GM18508 (cell line): ENCODE measurements around the gene PNCK.
"Not testable (repeated sequence)": the region's sequence is repeated elsewhere in the genome, so short reads cannot be mapped to it uniquely, and the experiment has no call there.

Experiments used
- ATAC-seq: cut with Tn5 transposase; IDR thresholded peaks from one replicate; pipeline ENCODE4 v1.9.1; 2021; ENCODE audit warnings: moderate number of reproducible peaks; ENCODE audit not compliant: insufficient read depth, unreplicated experiment

Gene PNCK

DNA sequence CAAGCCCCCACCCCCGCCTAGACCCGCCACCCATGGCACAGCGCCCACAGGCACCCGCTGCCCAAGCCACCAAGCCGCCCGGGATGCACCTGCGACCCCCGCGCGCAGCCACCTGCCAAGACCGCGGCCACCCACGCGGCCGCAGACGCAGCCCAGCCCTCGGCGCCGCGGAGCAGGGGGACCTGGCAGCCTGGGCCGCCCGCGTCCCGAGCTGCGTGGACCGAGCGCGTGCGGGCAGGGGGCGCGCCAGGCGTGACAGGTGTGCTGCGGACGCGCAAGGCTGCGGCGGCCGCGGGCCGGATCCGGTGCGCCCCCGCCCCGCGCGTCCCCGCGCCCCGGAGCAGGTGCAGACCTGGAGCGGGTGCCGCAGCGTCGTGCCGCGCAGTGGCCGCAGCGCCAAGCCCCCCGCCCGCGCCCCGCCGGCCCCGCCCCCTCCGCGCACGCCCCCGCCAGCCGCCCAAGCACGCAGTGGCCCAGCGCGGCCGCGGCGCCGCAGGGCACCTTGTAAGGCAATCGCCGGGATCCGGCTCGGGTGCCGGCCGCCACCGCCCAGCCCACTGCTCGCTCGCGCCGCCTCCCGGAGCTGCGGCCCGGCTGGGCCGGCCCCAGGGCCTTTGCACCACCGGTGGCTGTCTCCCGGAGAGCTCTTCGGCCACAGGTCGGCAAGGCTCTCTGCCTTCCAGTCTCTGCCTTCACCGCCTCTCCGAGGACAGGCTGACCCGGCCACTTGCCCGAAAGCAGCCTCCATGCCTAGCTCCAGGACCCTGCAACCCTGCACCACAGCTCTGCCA is at the start of gene PNCK:
Gene PNCK (minus strand): TSS at position 386 of the 791 bp plus-strand sequence. CDS start 737 bp downstream, outside the sequence.
- no peak for ATAC-seq

DNA sequence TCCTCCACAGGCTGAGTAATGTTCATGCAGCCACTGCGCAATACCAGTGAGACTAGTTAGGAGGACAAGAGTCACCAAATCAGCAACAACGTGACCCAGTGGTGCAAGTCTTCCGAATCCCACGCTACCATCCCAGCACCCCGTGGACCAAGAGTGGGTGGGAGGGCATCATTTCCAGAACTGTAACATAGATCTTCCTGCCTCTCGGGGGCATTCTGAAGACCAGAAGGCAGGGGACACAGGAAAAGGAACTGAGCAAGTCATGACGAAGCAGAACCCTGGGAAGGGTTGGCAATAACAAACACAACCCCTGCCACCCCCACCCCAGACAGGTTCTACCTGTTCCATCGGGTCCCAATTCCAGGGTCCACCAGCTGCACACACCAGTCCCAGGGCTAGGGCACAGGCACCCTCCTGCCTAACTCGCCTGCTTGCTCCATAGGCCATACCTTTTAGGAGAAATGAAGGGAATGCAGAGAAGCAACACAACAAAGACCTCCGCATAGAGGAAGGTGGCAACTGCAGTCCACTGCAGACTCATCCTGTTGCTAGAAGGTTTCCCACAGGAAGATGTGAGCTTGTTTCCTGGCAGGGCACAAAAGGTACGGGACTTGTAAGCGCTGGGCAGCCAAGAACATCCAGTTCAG is 49.2 kb upstream of the PNCK start:
- no peak for ATAC-seq

DNA sequence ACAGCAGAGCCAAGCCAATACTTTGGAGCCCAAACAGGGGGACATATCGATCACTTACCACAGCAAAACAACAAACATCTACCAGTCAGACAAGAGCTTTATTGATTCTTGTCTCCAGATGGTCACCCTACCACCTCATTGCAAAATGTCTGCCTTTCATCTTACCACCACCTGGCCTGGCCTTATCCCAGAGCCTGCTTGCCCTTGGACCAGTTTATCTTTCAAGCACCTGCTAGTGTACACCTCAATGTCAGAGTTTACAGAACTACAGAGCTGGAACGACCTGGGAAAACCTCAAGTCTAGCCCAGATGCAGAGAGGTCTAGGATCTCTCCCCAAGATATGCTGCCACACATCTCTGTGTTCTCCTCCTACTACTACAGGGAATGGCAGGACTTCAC is 46.1 kb upstream of the PNCK start:
- ATAC-seq: no peak

DNA sequence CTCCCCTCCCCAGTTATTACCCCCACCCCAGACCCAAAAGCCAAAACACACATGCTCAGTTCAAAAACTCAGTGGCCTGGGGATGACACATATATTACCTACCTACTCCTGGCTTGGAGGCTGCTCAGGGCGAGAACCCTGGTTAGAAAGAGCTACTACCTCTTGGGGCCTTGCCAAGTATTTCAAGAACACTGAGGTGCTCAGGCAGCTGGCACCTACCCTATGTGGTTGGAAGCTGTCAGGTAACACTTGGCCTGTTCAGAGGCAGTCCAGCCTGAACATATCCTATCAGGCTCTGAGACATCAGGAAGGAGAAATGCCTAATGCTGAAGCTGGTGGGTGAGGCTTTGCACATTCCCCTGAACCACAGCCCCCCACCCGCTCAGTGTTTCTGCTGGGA is 45.6 kb upstream of the PNCK start:
- no peak for ATAC-seq

DNA sequence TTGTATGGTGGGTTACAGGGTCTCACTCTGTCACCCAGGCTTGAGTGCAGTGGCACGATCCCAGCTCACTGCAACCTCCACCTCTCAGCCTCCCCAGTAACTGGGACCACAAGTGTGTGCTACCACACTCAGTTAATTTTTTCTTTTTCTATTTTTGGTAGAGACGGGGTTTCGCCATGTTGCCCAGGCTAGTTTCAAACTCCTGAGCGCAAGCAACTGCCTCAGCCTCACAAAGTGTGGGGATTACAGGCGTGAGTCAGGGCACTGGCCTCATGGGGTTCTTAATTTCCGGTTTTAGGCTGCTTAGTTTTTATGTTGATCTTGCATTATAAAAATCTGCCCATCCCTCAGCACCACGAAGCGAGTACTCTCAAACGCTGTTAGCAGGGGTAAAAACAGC is 43.8 kb upstream of the PNCK start:
- ATAC-seq: no peak

DNA sequence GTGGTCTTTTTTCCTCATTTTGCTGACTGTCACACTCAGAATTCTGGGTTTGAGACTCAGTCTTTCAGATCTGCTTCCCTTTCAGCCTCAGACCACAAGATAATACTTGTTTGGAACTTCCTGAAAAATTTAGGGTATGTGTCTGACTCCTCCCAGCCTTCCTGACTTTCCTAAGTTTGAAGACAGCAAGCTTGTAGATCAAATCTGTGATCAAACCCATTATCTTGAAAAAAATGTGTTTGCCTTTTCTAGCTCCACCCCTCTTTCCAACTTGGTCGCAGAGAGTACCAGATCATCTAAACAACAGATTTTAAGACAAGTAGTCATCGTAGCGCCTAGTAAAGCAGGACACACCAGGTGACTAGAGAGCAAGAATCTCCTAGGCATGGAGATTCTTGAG is 40.6 kb upstream of the PNCK start:
- ATAC-seq: no peak

DNA sequence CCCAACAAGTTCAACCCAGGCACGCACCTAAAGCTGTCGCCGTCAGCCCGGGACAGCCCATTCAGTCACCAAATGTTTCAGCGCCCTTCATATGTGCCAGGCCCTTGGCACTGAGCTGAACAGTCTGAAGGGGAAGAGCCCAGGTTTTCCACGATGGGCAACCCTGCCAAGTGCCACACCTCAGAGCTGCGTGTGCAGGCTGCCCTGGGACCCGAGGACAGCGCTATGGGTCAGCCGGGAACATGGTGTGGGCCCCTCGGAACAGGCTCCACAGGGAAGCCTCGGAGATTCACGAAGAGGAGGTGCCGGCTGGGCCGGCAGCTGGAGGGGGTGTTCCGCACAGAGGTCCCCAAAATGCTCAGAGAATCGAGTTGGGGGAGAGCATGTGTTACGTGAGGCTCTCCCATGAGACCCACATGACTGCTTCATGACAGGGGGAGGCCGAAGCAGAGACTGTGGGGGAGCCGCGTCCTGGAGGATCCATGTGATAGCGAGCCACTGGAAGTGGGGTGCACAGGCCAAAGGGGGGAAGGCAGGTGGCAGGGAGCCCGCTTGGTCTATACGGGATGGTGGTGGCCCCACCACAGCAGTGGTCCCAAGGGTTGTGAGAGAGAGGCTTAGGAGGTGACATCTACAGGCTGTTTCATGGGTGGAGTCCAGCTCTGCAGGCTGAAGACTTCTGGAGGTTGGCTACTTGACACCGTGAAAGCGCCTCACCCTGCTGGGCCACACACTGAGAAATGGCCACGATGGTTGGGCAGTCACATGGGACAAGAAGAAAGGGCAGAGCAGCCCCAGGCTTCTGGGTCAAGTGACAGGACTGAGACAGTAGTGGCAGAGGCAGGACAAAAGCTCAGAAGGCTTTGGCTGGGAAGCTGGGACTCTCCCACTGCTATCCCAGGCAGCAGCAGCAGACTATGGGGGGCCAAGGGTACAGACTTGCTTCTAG is 36.4 kb upstream of the PNCK start:
- ATAC-seq: no peak

DNA sequence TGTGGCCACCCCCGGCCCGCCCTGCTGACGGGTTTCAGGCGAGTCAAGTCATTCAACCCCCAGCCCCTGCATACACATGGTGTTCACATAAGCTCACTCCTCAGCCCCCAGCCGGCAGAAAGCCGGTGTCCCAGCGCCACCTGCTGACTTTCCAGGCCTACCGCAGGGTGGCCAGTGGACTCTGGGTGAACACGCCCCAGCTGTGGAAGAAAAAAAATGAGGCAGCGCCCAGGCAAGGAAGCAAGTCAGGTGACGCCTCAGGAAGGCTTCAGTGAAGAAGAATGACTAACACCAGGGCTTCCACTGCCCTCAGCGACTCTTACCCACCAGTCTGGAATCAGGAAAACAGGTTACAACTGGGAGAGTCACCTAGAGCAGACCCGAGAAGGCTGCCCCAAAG is 34.8 kb upstream of the PNCK start:
- no peak for ATAC-seq

DNA sequence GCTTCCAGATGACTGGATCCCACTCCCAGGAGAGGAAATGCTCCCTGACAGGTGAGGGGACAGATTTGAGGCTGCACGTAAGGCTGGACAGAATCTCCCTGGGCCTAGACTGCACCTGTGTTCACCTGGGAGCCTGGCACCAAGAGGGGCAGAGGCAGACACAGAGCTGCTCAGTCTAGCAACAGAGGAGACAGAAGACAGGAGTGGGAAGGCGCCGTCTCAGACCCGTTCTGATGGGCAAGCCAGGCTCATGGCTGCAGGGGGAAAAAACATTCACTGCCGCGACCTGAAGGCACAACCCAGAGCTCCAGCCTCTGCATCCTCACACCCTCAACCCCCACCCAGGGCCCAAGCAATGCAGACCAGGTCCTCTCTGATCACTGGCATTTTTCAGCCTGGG is 33.8 kb upstream of the PNCK start:
- ATAC-seq: no peak

DNA sequence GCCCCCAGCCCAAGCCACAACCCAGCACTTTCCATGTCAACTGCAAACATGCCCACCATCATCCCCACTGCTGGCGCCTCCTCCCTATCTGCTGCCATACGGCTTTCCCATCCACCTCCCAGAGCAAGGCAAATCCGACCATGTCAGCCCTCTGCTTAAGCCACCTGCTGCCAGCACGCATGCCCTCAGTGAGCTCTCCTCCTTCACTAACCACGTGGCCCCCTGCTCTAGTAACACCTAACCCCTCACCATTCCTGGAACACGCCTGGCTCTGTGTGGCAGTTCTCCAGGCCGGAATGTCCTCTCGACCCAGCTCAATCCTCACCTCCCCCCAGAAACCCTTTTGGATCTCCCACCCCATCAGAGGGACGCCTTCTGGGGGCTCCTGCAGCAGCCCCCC is 33.2 kb upstream of the PNCK start:
- ATAC-seq: no peak

DNA sequence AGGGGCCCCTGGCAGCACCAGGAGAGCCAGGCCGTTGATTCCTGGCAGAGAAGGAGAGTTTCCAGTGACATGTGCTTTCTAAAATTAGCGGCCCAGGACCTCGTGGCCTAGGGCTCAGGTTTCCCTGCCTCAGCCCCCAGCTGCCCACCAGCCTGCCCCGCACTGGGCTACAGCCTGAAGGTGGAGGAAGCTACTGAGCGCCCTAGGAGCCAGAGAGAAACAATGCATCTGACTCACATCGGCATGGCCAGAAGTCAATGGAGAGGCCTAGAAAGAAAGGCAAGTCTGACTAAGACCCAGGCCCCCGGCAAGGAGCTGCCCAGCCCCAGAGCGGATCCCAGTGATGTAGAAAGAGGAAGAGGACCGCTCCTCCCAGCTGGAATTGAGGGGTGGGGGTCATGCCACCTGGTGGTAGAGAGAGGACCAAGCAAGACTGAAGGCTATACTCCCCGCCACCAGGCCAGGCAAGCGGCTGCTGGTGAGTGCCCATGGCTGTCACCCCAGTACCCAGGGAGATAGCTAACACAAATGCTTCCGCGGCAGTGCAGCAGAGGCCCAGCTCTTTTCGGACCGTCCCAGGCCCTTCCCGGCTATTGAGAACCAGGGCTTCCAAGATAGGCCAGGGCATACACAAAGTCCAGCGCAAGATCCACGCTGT is 31.9 kb upstream of the PNCK start:
- not testable (repeated sequence) for ATAC-seq

DNA sequence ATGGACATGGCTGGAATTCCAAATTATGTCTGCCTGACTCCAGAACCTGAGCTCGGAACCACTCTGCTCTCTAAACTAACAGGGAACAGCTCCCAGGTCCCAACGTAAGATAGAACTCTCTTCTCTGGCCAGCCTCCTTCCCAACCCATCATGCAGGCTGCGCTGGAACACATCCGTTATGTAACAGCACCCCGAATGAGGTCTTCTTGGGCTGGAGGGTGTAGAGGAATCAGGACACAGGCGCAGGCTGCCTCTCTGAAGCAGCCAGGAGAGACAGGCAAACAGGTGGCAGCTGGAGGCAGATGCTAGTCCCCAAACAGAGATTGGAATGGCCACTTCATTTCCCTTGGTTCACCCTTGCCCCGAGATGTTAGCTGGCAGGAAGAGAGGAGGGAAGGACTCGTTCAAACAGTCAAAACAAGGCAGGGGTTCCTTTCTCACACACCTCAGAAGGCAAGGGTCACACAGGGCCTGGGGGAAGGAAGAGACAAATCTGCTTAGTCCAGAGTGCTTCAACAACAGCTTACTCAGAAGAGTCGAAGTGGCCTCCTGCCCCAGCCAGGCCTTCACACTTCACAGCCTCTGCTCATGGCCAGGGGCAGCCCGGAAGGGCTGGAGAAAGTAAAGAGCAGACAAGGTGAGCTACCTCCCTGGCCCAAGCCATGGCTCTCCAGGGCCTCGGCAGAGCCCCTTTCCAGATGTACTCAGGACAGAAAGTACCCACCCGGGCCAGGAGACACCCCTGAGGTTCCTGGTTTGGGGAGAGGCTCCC is 31.2 kb upstream of the PNCK start:
- not testable (repeated sequence) for ATAC-seq

DNA sequence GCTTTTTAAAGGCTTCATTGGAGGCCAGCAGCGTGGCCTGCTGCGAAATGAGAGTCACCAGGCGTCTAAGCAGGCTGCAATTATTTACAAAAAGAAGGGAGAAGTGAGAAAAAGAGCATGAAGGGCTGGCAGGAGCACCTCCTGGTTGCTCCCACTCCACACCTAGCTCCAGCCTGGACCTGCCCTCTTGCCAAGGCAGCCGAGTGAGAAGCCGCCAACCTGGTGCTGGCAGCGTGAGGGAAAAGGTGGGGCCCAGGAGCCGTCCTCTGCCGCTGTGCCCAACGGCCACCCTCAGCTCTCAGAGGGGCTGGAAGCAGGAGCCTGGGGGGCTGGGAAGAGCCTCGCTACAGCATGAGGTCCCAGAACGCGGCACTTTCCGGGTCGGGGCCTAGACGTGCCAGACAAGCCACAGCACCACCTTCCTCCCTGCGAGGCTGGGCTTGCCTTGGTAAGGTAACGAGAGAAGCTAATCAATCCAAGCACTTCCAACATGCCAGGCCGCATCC is 30.5 kb upstream of the PNCK start:
- no peak for ATAC-seq

DNA sequence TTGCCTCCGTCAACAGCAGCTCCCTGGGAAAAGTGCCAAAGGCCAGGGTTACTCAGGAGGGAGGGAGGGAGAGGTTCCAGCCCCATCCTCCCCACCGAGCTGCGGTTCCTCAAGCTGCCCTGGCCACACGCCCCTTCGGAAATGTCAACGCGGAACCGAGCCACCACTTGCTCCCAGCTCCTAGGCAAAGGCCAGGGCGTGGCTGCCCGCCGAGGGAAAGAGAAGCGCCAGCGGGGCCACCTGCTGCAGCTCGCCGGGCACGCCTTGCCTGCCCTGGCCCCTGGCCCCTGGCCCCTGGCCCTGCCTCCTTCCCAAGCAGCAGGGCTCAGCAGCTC is 29.4 kb upstream of the PNCK start:
- no peak for ATAC-seq

DNA sequence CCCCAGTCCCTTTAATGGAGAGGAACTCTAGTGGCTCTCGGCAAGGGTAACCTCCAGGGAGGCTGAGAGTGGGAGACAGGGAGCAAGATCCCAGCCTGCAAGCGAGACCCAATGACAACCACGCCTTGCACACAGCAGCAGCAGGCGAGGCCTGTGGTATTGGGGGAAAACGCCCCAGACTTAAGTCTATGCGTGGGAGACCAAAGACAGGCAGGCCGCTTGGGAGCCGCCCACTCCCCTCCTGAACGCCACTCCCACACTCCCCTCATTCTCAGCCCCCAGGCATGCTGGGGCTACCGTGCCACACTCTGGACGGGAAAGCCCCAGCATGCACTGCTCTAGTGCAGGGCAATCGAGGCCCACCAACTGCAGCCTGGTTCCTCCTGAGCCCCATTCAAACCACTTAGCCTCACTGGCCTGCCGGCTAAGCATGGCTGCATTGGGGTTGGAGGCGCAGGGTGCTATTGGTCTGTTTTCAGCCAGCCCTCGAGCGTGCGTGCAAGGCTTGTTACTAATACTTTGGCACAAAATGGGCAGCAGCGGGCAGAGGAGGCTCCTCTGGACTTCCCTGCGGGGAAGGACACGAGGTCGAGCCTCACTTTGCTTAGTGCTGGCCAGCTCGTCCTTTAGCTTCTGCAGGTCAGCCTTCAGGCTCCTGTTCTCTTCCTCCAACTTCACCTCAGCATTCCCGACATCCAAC is 28.9 kb upstream of the PNCK start:
- no peak for ATAC-seq

DNA sequence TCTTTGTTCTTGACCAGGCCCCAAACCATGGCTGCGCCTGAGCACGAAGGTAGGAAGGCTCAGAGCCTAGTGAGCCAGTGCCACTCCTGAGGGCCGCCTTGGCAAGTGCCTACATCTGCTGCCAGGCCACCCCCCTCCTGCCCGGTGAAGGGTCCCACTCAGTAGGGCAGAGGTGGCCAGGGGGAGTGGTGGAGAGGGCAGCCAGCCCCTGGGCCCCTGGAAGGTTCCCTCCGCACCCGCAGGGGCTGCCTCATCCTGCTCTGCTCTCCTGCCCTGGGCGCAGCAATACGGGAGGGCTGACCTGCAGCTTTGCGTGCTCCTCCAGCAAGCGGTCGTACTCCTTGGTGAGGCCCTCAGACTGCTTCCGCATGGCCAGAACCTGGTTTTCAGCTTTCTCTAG is 28.1 kb upstream of the PNCK start:
- ATAC-seq: no peak

DNA sequence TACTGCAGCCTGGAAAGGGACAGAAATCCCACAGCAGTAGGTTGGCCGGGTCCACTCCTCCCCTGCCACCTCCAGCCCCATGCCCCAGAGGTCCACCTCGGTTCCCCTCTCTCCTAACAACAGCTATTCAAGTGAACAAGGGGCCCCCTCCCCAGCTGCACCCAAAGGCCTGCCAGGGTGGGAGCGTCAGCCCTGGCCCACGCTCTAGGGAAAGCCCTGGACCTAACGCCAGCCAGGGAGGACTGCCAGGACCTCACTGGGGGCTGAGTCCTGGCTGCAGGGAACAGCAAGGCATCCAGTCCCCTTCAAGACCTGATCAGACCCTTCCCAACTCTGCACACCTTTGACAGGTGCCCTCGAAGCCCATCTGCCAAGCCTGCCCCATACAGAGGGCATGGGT is 27.4 kb upstream of the PNCK start:
- ATAC-seq: no peak

DNA sequence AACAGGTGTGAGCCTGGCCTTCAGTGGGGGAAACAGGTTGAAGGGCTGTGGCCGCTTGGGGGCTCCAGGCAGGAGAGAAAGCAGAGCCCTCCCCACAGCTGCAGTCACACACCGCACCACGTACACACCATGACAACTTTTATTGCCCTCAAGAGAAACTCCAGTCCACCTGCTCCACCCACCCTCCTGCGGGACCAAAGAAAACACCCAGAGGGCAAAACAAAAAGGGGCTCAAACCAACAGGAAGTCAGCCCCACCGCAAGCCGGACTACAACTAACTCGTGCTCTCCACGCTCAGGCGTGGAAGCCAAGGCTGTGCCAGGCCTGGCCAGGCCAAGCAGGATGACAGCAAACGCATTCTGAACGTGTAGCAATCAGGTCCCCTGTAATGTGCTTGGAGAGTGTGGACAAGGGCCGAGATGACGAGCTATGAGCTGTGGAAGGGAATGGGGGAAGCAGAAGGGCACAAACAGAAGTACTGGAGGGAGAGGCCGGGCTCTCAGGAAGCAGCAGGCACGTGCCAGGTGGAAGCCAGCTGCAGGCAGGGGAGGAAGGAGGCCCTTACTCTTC is 26.8 kb upstream of the PNCK start:
- no peak for ATAC-seq
